Neural cell (in vitro differentiated cells): ENCODE measurements around the gene HOMER2. TPM values are rescaled to one million over a fixed set of nuclear protein-coding genes. Genes with fewer than 3 reads are reported as not detected.

Experiments
- H2AFZ ChIP-seq: fragments of 200-600, 300-800 bp; sonication (generic), shearing (Covaris generic); 2 replicates; pipeline ENCODE4 v1.6.0; 2014; ENCODE audit warnings: low read depth, mild to moderate bottlenecking, antibody characterized with exemption, low read length, moderate library complexity
- H3F3A ChIP-seq: fragments of 200-600 bp; shearing (Covaris generic); 2 replicates; pipeline ENCODE4 v1.6.1; 2016; ENCODE audit warnings: mild to moderate bottlenecking, moderate library complexity, mixed read lengths, antibody characterized with exemption, low read length; ENCODE audit not compliant: insufficient read depth, poor library complexity, severe bottlenecking
- H3K27ac ChIP-seq: fragments of 200-600, 300-800 bp; sonication (generic), shearing (Covaris generic); 2 replicates; pipeline ENCODE4 v1.5.1; 2014; ENCODE audit warnings: mild to moderate bottlenecking, low read length, moderate library complexity
- H3K27me3 ChIP-seq: fragments of 300-800, 200-600 bp; sonication (generic), shearing (Covaris generic); 2 replicates; pipeline ENCODE4 v1.6.0; 2014; ENCODE audit warnings: mild to moderate bottlenecking, low read depth, low read length, moderate library complexity; ENCODE audit not compliant: insufficient read depth
- H3K36me3 ChIP-seq: fragments of 300-800, 200-600 bp; sonication (generic), shearing (Covaris generic); 2 replicates; pipeline ENCODE4 v1.5.1; 2014; ENCODE audit warnings: mild to moderate bottlenecking, antibody characterized with exemption, low read length, moderate library complexity; ENCODE audit not compliant: insufficient read depth
- H3K4me2 ChIP-seq: fragments of 300-800, 200-600 bp; sonication (generic), shearing (Covaris generic); 2 replicates; pipeline ENCODE4 v1.6.0; 2014; ENCODE audit warnings: mild to moderate bottlenecking, low read length
- H3K4me3 ChIP-seq: fragments of 300-800, 200-600 bp; sonication (generic), shearing (Covaris generic); 2 replicates; pipeline ENCODE4 v1.5.1; 2014; ENCODE audit warnings: mild to moderate bottlenecking, low read length, moderate library complexity
- H3K79me2 ChIP-seq: fragments of 200-600 bp; shearing (Covaris generic); replicated peaks from 2 replicates; pipeline ENCODE4 v1.6.0; 2014; ENCODE audit warnings: mild to moderate bottlenecking, low read length, moderate library complexity; ENCODE audit not compliant: insufficient read depth
- H3K9ac ChIP-seq: fragments of 300-800, 200-600 bp; sonication (generic), shearing (Covaris generic); 2 replicates; pipeline ENCODE4 v1.6.1; 2016; ENCODE audit warnings: mild to moderate bottlenecking, low read length, mixed read lengths
- H3K9me2 ChIP-seq: fragments of 200-600 bp; shearing (Covaris generic); 2 replicates; pipeline ENCODE4 v1.6.1; 2016; ENCODE audit warnings: mild to moderate bottlenecking, low read length, mixed read lengths; ENCODE audit not compliant: insufficient read depth
- H3K9me3 ChIP-seq: fragments of 200-600, 300-800 bp; sonication (generic), shearing (Covaris generic); 2 replicates; pipeline ENCODE4 v1.6.1; 2016; ENCODE audit warnings: mild to moderate bottlenecking, mixed run types, low read length, moderate library complexity, mixed read lengths
- H4K20me1 ChIP-seq: fragments of 200-600 bp; shearing (Covaris generic); 2 replicates; pipeline ENCODE4 v1.6.1; 2016; ENCODE audit warnings: mild to moderate bottlenecking, mixed run types; ENCODE audit not compliant: insufficient read depth
- EP300 ChIP-seq: fragments of 450-650 bp; conservative IDR thresholded peaks from 2 replicates; pipeline ENCODE4 v1.6.1; 2014; ENCODE audit warnings: antibody characterized with exemption, mild to moderate bottlenecking, moderate library complexity; ENCODE audit not compliant: poor library complexity, severe bottlenecking
- EZH2 ChIP-seq: fragments of 200-600, 300-800 bp; shearing (Covaris generic), sonication (generic); IDR thresholded peaks from 2 replicates; pipeline ENCODE4 v1.6.1; 2014; ENCODE audit warnings: antibody characterized with exemption, low read length, borderline replicate concordance, mild to moderate bottlenecking; ENCODE audit not compliant: insufficient read depth, poor library complexity, severe bottlenecking
- MXI1 ChIP-seq: fragments of 450-650 bp; conservative IDR thresholded peaks from 2 replicates; pipeline ENCODE4 v1.6.1; 2014; ENCODE audit warnings: antibody characterized with exemption, mild to moderate bottlenecking; ENCODE audit not compliant: poor library complexity, severe bottlenecking
- POLR2AphosphoS5 ChIP-seq: IDR thresholded peaks from 2 replicates; pipeline ENCODE4 v1.6.1; 2012
- RAD21 ChIP-seq: fragments of 450-650 bp; conservative IDR thresholded peaks from 2 replicates; pipeline ENCODE4 v1.6.1; 2014; ENCODE audit warnings: antibody characterized with exemption, mild to moderate bottlenecking, moderate library complexity
- SMC3 ChIP-seq: fragments of 450-650 bp; conservative IDR thresholded peaks from 2 replicates; pipeline ENCODE4 v1.6.1; 2014; ENCODE audit warnings: antibody characterized with exemption, mild to moderate bottlenecking, moderate library complexity; ENCODE audit not compliant: poor library complexity
- TAF1 ChIP-seq: IDR thresholded peaks from 2 replicates; pipeline ENCODE4 v1.6.1; 2012; ENCODE audit warnings: low read depth
- polyA plus RNA-seq: library from polyadenylated mRNA; depleted of rRNA; stranded (reverse); fragments of >200 nt; gene quantifications from 2 replicates; pipeline ENCODE4 v1.2.3, GENCODE V29; 2014
- TF ChIP-seq, protein P1 (sequence below): fragments of 450-650 bp; IDR thresholded peaks from 2 replicates; pipeline ENCODE4 v1.5.1; 2014; ENCODE audit warnings: antibody characterized with exemption, mild to moderate bottlenecking, moderate library complexity; ENCODE audit not compliant: poor library complexity, severe bottlenecking
- TF ChIP-seq, protein P2 (sequence below): IDR thresholded peaks from 2 replicates; pipeline ENCODE4 v1.6.1; 2012; ENCODE audit warnings: borderline replicate concordance

Gene HOMER2
- polyA plus RNA-seq, 1 donor from 2014 or later: 21.7 TPM

DNA sequence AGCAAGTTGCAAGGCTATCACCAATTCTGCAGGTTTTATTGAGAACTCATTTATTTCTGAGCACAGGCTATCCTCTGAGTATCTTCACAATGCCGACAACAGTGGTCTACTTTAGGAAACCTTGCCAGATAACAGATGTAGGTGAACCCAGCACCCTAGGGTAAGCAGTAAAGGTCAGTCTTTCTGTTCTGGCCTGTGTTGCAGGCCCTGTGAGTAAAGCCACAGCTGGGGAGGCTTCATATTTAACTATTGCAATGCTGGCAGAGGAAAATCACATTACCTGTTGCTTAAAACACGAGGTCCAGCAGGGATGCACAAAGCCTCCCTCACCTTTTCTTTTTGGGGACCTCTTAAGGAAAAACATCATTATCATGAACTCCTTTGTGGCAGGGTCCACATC is 87.6 kb downstream of the HOMER2 start:
- Histone ChIP-seq H4K20me1 (no peaks in the 10 kb centered on the region), H3K9me3 (no peaks in the 10 kb centered on the region), H3F3A (no peaks in the 10 kb centered on the region), H3K9ac (no peak overlapping the region), H3K27me3 (no peaks in the 10 kb centered on the region), H3K4me3 (no peak overlapping the region), H3K9me2 (no peaks in the 10 kb centered on the region), H2AFZ (no peak overlapping the region), H3K27ac (no peak overlapping the region), H3K79me2 (no peaks in the 10 kb centered on the region), H3K36me3 (no peaks in the 10 kb centered on the region), H3K4me2 (no peak overlapping the region)
- TF ChIP-seq TAF1 (no peak), MXI1 (no peak), POLR2AphosphoS5 (no peak), EZH2 (no peak), SMC3 (no peak), RAD21 (no peak), EP300 (no peak)
- TF ChIP-seq, protein P1, sequence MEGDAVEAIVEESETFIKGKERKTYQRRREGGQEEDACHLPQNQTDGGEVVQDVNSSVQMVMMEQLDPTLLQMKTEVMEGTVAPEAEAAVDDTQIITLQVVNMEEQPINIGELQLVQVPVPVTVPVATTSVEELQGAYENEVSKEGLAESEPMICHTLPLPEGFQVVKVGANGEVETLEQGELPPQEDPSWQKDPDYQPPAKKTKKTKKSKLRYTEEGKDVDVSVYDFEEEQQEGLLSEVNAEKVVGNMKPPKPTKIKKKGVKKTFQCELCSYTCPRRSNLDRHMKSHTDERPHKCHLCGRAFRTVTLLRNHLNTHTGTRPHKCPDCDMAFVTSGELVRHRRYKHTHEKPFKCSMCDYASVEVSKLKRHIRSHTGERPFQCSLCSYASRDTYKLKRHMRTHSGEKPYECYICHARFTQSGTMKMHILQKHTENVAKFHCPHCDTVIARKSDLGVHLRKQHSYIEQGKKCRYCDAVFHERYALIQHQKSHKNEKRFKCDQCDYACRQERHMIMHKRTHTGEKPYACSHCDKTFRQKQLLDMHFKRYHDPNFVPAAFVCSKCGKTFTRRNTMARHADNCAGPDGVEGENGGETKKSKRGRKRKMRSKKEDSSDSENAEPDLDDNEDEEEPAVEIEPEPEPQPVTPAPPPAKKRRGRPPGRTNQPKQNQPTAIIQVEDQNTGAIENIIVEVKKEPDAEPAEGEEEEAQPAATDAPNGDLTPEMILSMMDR: no peak
- TF ChIP-seq, protein P2, sequence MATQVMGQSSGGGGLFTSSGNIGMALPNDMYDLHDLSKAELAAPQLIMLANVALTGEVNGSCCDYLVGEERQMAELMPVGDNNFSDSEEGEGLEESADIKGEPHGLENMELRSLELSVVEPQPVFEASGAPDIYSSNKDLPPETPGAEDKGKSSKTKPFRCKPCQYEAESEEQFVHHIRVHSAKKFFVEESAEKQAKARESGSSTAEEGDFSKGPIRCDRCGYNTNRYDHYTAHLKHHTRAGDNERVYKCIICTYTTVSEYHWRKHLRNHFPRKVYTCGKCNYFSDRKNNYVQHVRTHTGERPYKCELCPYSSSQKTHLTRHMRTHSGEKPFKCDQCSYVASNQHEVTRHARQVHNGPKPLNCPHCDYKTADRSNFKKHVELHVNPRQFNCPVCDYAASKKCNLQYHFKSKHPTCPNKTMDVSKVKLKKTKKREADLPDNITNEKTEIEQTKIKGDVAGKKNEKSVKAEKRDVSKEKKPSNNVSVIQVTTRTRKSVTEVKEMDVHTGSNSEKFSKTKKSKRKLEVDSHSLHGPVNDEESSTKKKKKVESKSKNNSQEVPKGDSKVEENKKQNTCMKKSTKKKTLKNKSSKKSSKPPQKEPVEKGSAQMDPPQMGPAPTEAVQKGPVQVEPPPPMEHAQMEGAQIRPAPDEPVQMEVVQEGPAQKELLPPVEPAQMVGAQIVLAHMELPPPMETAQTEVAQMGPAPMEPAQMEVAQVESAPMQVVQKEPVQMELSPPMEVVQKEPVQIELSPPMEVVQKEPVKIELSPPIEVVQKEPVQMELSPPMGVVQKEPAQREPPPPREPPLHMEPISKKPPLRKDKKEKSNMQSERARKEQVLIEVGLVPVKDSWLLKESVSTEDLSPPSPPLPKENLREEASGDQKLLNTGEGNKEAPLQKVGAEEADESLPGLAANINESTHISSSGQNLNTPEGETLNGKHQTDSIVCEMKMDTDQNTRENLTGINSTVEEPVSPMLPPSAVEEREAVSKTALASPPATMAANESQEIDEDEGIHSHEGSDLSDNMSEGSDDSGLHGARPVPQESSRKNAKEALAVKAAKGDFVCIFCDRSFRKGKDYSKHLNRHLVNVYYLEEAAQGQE: no peak

- no peaks in the 10 kb centered on the region for H3K9me2 ChIP-seq
- no peaks in the 10 kb centered on the region for H3F3A ChIP-seq
- no peak overlapping the region for H3K27ac ChIP-seq
- H2AFZ ChIP-seq: no peak overlapping the region
- H3K4me3 ChIP-seq: no peak overlapping the region
- TF ChIP-seq RAD21 (no peak), EP300 (no peak), POLR2AphosphoS5 (no peak), SMC3 (no peak), TAF1 (no peak), EZH2 (no peak), MXI1 (no peak)
- TF ChIP-seq, protein P2: no peak
- TF ChIP-seq, protein P1: no peak
- H3K27me3 ChIP-seq: no peaks in the 10 kb centered on the region
- no peak overlapping the region for H3K9ac ChIP-seq
- no peaks in the 10 kb centered on the region for H4K20me1 ChIP-seq
- no peaks in the 10 kb centered on the region for H3K36me3 ChIP-seq
- no peak overlapping the region for H3K4me2 ChIP-seq
- H3K9me3 ChIP-seq: no peaks in the 10 kb centered on the region
- no peaks in the 10 kb centered on the region for H3K79me2 ChIP-seq
Measured at GRCh38 chr15:82862886-82863285, 89.6 kb downstream of the HOMER2 start.
